ENCODE measurements around the gene FADS1.

FADS1 gene

GRCh38 chr11:61820174-61820573, 3.4 kb upstream of the FADS1 start:
- DNase-seq: no peak

DNA sequence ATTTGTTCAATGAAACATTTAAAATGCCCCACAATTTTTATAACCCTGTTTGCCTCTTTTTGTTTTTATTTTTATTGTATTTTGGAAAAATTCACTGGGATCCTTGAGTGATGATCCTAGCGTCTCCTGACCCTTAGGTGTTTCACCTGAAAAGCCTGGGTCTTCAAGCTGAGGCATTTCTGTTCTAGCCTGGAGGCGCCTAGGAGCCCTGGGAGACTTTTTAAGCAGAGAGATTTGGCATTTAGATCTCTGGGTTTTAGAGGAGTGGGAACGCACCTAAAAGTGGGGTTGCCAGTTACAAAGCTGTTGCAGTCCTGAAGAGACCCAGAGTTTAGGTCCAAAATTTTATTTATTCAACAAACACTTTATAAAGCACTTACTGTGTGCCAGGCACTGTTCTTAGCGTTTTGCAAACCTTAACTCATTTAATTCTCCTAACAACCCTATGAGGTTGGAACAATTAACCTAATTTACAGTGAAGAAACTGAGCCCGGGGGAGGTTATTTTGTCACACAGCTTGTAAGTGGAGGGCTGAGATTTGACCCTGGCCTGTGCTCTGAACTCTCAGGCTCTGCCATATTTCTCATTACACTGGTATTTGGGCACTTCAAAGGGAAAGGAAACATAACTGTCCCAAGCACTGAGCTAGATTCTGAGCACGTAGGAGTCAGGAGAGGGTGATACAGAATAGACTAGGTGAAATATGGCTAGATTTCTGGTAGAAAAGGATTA, 834 bp upstream of the FADS1 start:
- peak; percentile 51 for DNase-seq

- DNase-seq: peak; percentile 73
Measured at GRCh38 chr11:61815790-61816735, 740 bp downstream of the FADS1 start.

DNA sequence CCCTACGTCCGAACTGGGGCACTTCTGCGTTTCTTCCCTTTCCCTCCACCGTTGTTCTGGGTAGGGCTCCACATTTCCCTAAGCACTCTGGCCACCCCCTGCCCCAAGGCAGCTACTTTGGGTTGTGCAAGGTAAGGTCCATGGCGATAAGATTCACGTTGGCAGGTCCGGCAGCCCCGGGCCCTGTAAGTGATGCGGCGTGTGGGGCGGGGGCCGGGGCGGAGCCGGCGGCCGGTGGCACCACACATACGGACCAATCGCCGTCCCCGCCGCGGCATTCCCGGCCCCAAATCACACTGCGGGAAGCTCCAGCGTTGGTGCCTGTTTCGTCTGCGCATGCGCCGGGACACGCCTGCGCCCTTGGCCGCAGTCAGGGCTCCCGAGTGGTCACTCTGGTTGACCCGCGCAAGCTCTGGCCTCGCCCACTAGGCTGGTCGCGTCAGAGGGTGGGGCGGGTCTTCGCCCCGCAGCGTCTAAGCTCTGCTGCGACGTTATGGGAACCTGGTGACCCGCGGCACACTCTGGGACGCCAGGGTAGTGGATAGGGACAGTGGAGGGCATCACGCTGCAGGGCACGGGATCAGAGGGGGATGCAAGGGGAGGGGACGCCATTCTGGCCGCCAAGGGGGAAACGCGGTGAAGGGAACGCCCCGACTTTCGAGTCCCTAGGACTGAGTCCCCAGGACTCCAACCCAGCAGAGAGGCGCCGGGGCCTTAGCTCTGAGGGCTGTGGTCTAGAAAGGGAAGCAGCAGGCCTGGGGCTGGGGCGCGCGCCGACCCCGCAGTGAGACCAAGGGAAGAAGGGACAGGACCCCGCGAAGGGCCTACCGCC, 1.6 kb downstream of the FADS1 start:
- peak; percentile 86 for DNase-seq

GRCh38 chr11:61814247-61814957, 2.4 kb downstream of the FADS1 start:
- peak; percentile 56 for DNase-seq

DNA sequence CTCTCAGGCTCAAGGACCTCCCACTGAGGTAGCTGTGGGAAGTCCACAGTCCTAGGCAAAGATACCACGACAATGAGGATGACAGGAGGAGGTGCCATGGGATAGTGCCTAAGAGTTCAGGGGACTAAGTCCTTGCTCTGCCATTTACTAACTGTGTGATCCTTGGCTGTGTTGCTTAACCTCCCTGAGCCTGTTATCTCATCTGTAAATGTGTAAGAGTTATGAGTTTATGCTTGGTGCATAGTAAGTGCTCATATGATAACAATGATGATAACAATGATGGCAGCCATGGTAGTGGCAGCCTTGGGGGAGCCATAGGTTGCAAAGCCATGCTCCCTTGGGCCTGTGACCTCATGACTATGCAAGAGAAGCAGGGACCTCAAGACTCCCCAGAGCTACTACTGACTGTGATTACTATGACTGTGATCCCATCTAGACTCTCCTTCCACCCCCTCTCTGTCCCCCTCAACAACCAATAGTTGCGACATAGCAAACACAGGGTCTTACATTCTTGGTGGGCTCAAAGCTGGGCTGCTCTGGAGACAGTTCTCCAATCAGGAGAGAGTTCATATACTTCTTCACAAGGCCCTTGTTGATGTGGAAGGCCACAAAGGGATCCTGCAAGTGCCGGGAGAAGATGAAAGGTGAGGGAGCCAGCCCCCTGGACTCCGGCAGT, 3.9 kb downstream of the FADS1 start:
- DNase-seq: no peak

DNA sequence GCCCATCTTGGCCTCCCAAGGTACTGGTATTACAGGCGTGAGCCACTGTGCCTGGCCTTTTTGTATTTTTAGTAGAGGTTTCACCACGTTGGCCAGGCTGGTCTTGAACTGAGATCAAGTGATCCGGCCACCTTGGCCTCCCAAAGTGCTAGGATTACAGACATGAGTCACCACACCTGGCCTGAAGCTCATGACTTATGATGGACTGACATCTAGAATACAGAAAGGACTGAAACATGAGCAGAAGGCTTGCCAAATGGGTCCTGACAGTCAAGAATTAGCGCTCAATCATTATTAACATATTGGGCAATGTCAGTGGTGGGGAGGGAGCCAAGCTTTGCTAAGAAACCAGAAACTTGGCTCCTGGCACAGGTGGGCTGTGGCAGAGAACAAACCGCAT, 5.0 kb downstream of the FADS1 start:
- DNase-seq: no peak

DNA sequence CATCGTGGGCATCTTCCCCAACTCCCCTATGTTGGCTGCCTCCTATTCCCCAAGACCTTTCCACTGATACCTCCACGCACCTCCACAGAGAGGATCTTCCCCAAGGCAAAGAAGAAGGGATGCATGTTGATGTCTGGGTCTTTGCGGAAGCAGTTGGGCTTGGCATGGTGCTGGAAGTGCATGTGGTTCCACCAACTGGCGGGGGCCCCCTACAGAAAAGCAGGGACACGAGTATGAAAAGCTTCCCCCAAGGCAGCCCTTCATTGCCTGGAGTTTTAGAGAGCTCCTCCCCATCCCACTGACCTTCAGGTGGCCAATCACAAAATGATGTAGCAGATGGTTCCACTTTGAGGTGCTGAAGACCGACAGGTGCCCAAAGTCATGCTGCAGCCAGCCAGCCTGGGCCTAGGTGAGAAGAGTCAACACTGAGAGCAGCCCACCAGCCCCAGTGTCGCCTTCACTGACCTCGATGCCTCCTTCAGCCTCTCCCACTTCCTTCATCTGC, 6.1 kb downstream of the FADS1 start:
- DNase-seq: no peak

DNA sequence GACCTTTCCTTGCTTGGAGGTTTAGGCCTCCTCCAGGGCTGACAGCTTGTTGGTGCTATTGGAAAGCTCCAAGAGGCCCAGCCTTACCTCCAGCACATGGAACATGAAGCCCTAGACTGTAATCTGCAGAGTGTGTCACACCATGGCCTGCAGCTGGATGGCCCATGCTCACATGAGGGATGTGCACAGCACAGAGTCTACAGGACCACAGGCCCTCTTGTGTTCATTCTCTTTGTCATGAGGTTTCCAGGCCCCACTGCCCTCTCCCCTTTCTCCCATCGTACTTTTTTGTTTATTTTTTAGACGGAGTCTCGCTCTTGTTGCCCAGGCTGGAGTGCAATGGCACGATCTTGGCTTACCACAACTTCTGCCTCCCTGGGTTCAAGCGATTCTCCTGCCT, 10.0 kb downstream of the FADS1 start:
- no peak for DNase-seq

DNA sequence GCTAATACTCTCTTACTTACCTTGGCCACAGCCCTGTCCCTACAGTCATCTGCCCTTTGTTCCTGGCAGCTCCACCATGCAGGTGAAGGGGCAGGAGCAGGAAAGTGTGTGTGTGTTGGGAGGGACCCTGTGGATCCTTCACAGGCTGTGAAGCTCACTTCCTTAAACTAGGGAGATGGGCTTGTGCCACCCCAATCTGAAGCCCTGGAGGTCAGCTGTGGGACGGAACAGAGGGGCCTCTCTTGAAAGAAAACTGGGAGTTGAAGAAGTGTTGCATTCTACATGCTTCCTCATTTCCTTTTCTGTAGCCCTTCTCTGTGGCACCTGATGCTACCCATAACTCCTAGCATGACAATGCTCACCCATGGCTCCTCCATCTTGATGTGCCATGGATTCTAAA, 11.7 kb downstream of the FADS1 start:
- DNase-seq: no peak

DNA sequence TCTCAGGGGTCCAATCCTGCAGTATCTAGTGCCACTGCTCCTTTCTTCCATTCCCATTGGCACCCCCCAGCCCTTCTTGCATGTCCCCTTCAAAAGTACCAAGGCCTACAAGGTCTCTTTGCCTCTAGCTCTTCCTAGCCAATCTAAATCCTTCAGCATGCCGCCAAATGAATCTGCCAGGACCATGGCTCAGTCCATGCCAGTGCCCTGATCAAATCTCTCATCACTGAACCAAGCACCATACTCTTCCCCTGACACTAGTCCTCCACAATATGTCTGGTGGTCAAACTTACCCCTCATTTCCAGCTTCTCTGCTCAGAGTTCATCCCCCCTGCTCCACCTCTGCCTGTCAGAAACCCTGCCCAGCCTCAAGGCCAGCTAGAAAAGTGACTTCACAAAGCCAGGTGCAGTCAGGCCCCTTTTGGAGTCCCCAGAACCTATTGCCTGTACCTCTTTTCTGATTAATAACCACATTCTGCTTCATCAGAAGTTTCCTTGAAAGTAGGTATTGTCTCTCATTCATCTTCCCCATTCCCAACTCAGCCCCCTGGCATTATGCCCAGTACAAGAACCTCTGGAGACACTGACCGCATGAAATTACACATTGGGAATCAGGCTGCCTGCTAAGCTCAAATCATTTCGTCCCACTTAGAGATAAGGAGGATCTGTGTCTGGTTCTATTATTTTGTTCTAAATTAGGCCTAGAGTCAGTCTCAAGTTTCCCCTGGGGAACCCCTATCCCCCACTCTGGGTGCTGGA, 12.7 kb downstream of the FADS1 start:
- DNase-seq: no peak

GRCh38 chr11:61802605-61803004, 14.2 kb downstream of the FADS1 start:
- no peak for DNase-seq

DNA sequence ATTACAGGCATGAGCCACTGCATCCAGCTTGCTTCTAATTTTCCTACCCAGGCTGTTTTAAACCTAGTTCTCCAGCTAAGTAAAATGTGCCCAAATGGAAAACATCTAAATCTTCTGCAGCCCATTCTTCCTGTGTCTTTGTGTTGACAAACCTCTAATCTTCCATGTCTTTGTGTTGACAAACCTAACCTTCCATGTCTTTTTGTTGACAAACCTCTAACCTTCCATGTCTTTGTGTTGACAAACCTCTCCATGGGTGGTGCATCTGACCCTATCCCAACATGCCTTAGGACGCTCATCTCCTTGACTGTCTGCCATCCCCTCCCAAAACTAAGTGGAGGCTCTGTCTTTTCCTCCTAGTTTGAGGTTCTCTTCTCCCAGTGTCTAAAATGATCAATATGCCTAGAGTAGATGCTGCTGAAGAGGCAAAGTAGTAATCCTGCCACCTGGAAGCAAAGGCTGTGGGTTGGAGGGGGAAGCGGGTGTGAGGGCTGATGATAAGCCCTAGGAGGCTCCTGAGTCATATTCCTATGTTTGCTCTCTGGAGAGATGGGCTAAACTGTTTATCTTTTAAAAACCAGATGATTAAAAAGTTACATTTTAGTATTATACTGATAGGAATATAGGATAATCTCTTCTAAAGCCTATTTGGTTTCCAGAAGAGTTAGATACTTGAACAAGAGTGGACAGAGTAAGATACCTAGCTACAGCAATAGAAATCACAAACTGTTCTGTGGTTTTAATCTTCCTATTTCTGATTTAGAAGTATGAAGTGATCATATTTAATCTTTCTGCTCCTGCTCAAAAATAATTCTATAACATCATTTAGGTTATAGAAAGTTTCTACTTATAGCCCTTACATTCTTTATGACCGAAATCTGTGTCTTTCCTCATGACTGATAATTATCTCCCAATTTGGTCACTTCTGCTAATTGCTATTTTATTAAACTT, 16.2 kb downstream of the FADS1 start:
- DNase-seq: peak; percentile 71

- DNase-seq: no peak
Measured at GRCh38 chr11:61799665-61800284, 17.0 kb downstream of the FADS1 start.

DNA sequence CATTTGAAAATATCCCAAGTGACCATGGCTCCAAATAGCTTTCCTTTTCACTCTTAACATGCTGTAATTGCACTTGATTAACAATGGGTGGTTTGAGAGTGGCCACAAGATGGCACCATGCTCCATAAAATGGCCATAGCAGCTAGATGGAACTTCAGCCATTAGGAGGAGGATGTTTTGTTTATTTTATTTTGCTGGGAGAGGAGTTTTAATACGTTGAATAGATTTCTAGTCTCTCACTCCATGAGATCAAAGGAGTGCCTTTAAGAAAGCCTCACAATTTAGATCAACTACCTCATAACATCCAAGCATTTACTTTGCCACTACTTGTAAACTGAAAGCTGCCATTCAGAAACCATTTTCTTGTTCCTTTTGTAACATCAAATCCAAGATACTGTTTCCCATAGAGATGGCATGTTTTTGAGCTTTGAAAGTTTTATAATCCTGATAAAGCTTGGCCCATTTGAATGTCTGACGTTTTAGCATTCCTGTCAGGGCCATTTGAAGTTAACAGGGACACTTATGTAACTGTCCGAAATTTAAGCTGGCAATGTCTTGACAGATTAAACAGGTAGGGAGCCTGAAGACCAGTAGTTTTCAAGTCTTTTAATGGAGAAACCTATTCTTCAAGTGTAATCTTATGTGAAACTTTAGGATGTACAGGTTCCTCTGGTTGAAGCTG, 19.4 kb downstream of the FADS1 start:
- peak; percentile 88 for DNase-seq

GRCh38 chr11:61795876-61796526, 20.8 kb downstream of the FADS1 start:
- no peak for DNase-seq

DNA sequence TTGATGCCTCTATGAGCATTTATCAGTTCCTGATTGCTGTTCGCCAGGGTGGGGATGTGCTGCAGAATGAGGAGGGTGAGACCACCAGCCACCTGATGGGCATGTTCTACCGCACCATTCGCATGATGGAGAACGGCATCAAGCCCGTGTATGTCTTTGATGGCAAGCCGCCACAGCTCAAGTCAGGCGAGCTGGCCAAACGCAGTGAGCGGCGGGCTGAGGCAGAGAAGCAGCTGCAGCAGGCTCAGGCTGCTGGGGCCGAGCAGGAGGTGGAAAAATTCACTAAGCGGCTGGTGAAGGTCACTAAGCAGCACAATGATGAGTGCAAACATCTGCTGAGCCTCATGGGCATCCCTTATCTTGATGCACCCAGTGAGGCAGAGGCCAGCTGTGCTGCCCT, 21.3 kb downstream of the FADS1 start:
- DNase-seq: no peak

DNA sequence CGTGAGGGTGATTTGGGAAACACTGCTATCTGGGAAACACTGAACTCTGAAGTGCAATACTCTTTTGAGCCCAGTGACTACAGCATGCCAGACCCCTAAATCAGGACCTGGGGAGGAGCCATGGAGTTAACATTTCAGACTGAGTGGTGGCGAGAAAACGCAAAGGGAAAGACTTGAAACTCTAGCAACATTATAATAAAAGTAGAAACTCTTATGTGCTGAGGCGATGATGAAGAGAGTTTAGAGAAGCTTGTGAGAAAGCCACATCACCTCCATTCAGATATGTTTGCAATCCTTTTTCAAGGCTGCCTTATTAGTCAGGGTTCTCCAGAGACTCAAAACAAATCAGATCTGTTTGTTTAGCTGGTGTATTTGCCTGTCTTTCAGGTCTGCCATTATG, 22.2 kb downstream of the FADS1 start:
- no peak for DNase-seq

Data from OCI-M1 (cell line).